ENCODE results near the gene TOMM20.

DNA sequence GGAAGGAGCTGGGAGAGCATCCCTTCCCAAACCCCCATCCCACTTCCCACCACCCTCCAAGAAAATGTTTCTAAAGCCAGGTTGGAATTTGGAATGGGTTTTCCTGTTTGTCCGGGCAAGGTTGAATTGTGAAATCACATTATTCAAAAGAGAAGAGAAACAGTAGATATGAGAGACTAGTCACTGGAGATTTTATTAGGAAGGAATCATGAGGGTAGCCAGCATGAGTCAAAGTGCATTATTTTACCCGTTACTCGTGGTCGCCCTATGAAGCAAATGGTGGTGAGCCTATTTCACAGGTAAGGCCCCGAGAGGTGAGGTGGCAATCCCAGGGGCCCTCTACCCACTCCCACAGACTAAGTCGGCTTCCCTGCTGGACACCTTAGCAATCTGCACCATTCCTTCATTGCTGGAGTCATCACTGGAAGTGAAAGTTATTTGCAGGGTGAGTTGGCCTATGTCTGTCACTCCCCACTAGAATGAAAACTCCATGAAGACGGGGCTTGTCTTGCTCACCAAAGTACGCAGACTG is 52.8 kb downstream of the TOMM20 start:
- TF ChIP-seq POLR2A (IDR thresholded peaks at IDR 0.05; ENCODE audit: low read length): no peak
- TF ChIP-seq GATA1 (IDR thresholded peaks at IDR 0.05; ENCODE audit: low read depth, low read length): no peak
